Activated CD4-positive, alpha-beta T cell treated with anti-CD3 and anti-CD28 coated beads, Interleukin-2, amount 10 ng/mL, durations not matched to agents 7 days and 5 days (primary cell): Measurements from ENCODE around the gene PARD6B. TPM values are rescaled to one million over a fixed set of nuclear protein-coding genes. Genes with fewer than 3 reads are reported as not detected.
"Not testable (repeated sequence)": the region's sequence is repeated elsewhere in the genome, so short reads cannot be mapped to it uniquely, and the experiment has no call there.

Source experiments
- CTCF ChIA-PET: fragments of 350-600 bp; sonication (Branson Sonifier 250); formaldehyde crosslinking; loops from one replicate; lab custom pipeline; 2021; ENCODE audit warnings: antibody characterized with exemption; lab: Charles Lee
- POLR2A ChIA-PET: fragments of 350-600 bp; sonication (Branson Sonifier 250); formaldehyde crosslinking; loops from one replicate; lab custom pipeline; 2021; ENCODE audit warnings: antibody characterized with exemption; lab: Charles Lee
- DNase-seq: peaks from one replicate; pipeline ENCODE4 v3.0.0-alpha.2; 2020
- H3K27ac Mint-ChIP-seq: one replicate; pipeline ENCODE4 v1.8.0; 2021; ENCODE audit warnings: mild to moderate bottlenecking, moderate library complexity, mixed read lengths
- H3K27me3 Mint-ChIP-seq: one replicate; pipeline ENCODE4 v1.8.0; 2021; ENCODE audit warnings: mixed read lengths
- H3K36me3 Mint-ChIP-seq: one replicate; pipeline ENCODE4 v1.8.0; 2021; ENCODE audit warnings: low read depth, mixed read lengths
- H3K4me1 Mint-ChIP-seq: one replicate; pipeline ENCODE4 v1.8.0; 2021; ENCODE audit warnings: mixed read lengths
- H3K4me3 Mint-ChIP-seq: one replicate; pipeline ENCODE4 v1.8.0; 2021; ENCODE audit warnings: mild to moderate bottlenecking, moderate library complexity, mixed read lengths
- H3K9me3 Mint-ChIP-seq: one replicate; pipeline ENCODE4 v1.8.0; 2021; ENCODE audit warnings: mixed read lengths
- total RNA-seq, 2 experiments: library from RNA; stranded (reverse); gene quantifications; one replicate each; pipeline ENCODE4 v1.2.3, GENCODE V29; 2021

Gene PARD6B
- total RNA-seq, 2 experiments from 2014 or later, result 4.2 to 4.4 TPM

DNA sequence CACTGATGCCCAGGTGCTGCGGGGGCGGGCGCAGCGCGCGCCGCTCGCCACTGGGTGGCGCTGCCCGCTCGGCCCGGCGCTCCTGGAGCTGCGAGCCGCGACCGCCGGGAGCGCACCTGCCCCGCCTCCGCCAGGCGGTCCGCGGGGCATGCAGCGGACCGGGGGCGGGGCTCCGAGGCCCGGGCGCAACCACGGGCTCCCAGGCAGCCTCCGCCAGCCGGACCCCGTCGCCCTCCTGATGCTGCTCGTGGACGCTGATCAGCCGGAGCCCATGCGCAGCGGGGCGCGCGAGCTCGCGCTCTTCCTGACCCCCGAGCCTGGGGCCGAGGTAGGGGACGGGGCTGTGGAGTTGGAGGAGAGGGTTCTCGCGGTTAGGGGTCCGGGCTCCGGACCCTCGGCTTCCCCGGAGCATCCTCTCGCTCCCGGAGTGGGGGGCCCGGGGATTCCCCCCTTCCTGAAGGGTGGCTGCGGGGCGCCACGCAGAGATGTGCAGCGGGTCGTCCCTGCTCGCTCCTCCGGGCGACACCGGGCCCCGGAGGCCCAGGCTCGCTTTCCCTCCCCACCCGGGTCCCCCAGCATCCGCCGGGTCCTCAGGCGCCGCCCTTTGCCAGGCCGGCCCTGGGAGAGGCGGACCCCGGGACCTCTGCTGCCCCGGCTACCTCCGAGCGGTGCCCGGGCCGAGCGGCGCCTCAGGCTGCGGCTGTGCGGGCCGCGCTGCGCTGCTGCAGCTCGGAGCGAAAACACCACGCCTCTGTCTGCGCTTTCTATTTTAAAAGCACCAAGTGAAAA, 63.7 kb downstream of the PARD6B start, which contains the start of gene BCAS4:
TSS of gene BCAS4 (plus strand) at position 216 of the 789 bp plus-strand sequence. CDS start at position 239, 23 bp downstream.
- CTCF ChIA-PET, result interaction anchor here (0.6 to 3.1 kb wide), 59 partner anchors 9 to 561 kb away, joined by 3 to 40 read pairs (median 4); partner anchors contain the start of genes ADNP, DPM1 and MOCS3
- no peaks in the 10 kb centered on the region for H3K27me3 Mint-ChIP-seq
- peak within 1 kb of the TSS; percentile 86 for H3K4me3 Mint-ChIP-seq
- peaks cover 26% of the 10 kb centered on the region for H3K4me1 Mint-ChIP-seq
- POLR2A ChIA-PET, result interaction anchor here (1.8 kb wide), 1 partner anchor 136 kb away, joined by 8 read pairs; the partner anchor contains the start of gene ADNP
- H3K36me3 Mint-ChIP-seq, result no peaks in the 10 kb centered on the region
- no peaks in the 10 kb centered on the region for H3K9me3 Mint-ChIP-seq
- peak; percentile 79 for DNase-seq
- H3K27ac Mint-ChIP-seq, result peak within 1 kb of the TSS; percentile 82

DNA sequence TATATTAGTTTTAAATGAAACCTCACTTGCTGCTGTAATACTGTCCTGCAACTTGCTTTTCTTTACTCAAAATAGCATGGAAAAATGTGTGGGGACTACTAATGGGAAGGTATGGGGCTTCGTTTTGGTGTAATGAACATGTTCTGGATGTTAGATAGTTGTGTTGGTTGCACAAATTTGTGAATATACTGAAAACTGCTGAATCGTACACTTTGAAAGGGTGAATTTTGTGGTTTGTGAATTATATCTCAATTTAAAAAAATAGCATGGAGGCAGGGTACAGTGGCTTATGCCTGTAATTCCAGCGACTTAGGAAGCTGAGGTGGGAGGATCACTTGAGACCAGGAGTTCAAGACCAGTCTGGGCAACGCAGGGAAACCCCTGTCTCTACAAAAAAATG, 65.8 kb downstream of the PARD6B start:
- ChIA-PET CTCF (interaction anchor here (0.6 to 1.9 kb wide), 3 partner anchors 62 to 216 kb away, joined by 3 to 7 read pairs (median 3); no protein-coding TSS in a partner anchor), POLR2A (no interaction called here)
- DNase-seq, result no peak

DNA sequence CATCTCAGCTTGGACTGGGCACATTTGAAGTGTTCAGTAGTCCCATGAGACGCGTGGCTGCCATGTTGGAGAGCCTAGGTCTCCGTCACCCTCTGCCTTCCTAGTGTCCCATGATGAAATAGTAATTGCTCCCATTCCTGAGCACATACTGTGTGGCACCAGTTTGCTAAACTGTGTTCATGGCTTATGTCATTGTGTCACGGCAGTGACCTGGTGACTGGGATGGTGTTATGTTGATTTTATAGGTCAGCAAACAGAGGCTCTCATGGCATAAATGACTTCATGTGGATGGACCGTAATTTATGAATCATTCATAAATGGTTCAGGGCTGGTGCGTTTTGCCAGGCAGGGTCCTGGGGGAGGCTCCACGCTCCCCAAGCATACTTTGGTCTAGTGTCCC, 67.3 kb downstream of the PARD6B start:
- POLR2A ChIA-PET, result no interaction called here
- no peak overlapping the region for H3K27ac Mint-ChIP-seq

More for the DNA sequence above, 65.8 kb downstream of the PARD6B start:
- Mint-ChIP-seq H3K4me3 (no peak overlapping the region), H3K36me3 (no peaks in the 10 kb centered on the region), H3K27me3 (no peaks in the 10 kb centered on the region), H3K4me1 (peaks cover 20% of the 10 kb centered on the region), H3K27ac (no peak overlapping the region), H3K9me3 (no peaks in the 10 kb centered on the region)

DNA sequence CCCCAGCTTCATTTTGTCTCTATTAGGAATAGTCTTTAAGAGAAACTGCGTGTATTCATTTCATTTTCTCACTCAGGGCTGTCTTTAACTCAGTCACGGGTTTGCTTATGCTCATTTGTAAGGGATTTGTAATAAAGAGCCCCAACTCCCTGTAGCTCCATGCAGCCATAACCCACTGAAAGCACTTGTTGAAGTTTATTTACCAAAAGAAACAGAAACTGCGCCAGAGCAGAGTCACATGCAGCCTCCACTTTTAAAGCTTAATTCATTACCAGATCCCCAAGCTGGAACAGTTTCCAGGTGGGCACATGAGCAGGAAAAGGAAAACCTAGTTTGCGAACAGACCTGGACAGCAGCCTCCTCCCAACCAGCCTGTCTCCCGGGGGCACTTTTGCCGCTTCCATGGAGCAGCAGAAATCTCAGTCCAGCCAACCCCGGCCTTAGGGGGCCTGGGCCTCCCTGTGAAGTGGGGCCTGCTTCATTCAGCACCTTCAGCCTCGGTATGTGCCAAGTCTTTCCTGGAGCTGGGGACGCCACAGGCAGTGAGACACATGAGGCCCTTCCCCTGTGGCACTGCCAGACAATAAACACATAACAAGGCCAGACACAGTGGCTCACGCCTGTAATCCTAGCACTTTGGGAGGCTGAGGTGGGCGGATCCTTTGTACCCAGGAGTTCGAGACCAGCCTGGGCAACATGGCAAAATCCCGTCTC, 68.0 kb downstream of the PARD6B start:
- Mint-ChIP-seq H3K4me1 (peaks cover 18% of the 10 kb centered on the region), H3K36me3 (no peaks in the 10 kb centered on the region), H3K9me3 (no peaks in the 10 kb centered on the region), H3K4me3 (no peak overlapping the region), H3K27ac (no peak overlapping the region), H3K27me3 (no peaks in the 10 kb centered on the region)
- no peak for DNase-seq
- ChIA-PET POLR2A (no interaction called here), CTCF (interaction anchor here (0.9 to 2.9 kb wide), 2 partner anchors 11 to 130 kb away, joined by 3 to 9 read pairs; no protein-coding TSS in a partner anchor)

More for the DNA sequence above, 67.3 kb downstream of the PARD6B start:
- no peak for DNase-seq
- Mint-ChIP-seq H3K36me3 (no peaks in the 10 kb centered on the region), H3K4me3 (no peak overlapping the region), H3K9me3 (no peaks in the 10 kb centered on the region), H3K4me1 (peaks cover 20% of the 10 kb centered on the region), H3K27me3 (no peaks in the 10 kb centered on the region)
- CTCF ChIA-PET, result interaction anchor here (2.9 kb wide), 1 partner anchor 131 kb away, joined by 9 read pairs; no protein-coding TSS in a partner anchor

DNA sequence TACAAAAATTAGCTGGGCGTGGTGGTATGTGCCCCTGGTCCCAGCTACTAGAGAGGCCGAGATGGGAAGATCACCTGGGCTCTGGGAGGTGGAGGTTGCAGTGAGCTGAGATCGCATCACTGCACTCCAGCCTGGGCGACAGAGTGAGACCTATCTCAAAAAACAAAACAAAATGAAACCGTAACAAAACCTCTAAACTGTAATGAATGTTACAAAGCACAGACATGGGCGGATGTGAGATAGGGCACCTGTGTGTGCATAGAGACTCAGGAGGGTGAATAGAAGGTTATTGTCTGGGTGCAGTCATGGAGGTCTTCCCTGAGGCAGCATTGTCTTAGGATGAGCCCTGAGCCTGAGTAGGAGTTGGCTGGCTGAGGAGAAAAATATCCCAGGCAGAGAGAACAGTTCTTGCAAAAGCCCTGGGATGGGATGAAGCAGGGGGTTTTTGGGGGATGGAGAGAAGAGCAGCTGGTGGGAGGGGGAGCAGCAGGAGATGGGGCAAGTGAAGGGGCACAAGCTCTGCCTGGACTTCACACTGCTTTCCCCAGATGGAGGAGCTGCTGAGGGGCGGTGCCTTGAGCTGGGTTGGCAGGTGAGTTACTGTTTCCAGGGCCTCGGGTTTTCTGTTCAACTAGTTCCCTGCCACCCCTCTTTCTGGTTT, 68.6 kb downstream of the PARD6B start:
- no peaks in the 10 kb centered on the region for H3K27me3 Mint-ChIP-seq
- H3K36me3 Mint-ChIP-seq, result no peaks in the 10 kb centered on the region
- H3K27ac Mint-ChIP-seq, result no peak overlapping the region
- peaks cover 23% of the 10 kb centered on the region for H3K4me1 Mint-ChIP-seq
- no peak overlapping the region for H3K4me3 Mint-ChIP-seq
- CTCF ChIA-PET, result interaction anchor here (0.7 to 2.9 kb wide), 5 partner anchors 9 to 234 kb away, joined by 3 to 9 read pairs (median 4); no protein-coding TSS in a partner anchor
- H3K9me3 Mint-ChIP-seq, result no peaks in the 10 kb centered on the region
- POLR2A ChIA-PET, result no interaction called here
- DNase-seq, result no peak

DNA sequence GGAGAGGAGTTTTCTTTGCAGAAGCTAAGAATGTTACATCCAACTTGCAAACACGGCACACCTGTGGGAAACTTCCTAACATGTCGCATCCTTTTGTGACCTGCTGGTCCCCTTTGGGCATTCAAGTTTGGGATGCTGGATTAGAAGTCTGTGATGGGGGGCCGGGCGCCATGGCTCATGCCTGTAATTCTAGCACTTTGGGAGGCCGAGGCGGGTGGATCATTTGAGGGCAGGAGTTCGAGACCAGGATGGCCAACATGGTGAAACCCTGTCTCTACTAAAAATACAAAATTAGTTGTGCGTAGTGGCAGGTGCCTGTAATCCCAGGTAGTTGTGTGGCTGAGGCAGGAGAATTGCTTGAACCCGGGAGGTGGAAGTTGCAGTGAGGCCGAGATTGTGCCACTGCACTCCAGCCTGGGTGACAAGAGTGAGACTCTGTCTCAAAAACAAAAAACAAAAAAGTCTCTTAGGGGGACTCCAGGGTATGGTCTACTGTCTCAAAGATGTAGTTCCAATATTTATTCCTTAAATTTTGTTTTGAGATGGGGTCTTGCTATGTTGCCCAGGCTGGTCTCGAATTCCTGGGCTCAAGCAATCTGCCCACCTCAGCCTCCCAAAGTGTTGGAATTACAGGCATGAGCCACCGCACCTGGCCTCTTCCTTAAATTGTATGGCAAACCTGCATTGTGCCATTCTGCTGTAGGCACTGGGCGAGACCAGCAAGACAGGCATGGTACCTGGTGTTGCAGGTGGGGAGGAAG, 69.8 kb downstream of the PARD6B start:
- POLR2A ChIA-PET, H3K27ac Mint-ChIP-seq, H3K27me3 Mint-ChIP-seq, H3K36me3 Mint-ChIP-seq, DNase-seq, H3K9me3 Mint-ChIP-seq, H3K4me3 Mint-ChIP-seq: not testable (repeated sequence)
- peaks cover 27% of the 10 kb centered on the region for H3K4me1 Mint-ChIP-seq
- CTCF ChIA-PET, result interaction anchor here (1.3 to 2.9 kb wide), 3 partner anchors 10 to 128 kb away, joined by 4 to 9 read pairs (median 5); no protein-coding TSS in a partner anchor

DNA sequence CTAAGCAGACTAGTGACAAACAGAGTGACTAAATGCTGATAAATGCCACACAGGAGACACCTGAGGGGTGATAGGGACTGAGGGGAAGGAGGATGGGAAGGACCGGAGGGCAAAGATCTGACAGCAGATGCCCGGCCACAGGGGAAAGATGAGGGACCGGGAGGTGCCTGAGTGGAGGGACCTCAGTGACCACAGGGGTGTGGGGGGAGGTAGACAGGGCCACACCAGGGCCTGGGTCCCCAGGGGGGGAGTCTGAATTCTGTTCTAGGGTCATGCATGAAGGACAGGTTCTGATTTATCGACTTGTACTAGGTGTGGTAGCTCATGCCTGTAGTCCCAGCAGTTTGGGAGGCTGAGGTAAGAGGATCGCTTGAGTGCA, 70.4 kb downstream of the PARD6B start:
- CTCF ChIA-PET, result interaction anchor here (1.5 kb wide), 1 partner anchor 11 kb away, joined by 5 read pairs; no protein-coding TSS in a partner anchor
- POLR2A ChIA-PET, result no interaction called here
- no peaks in the 10 kb centered on the region for H3K9me3 Mint-ChIP-seq
- H3K27ac Mint-ChIP-seq, result no peak overlapping the region
- H3K36me3 Mint-ChIP-seq, result no peaks in the 10 kb centered on the region
- peaks cover 30% of the 10 kb centered on the region for H3K4me1 Mint-ChIP-seq
- no peak for DNase-seq
- H3K4me3 Mint-ChIP-seq, result no peak overlapping the region
- no peaks in the 10 kb centered on the region for H3K27me3 Mint-ChIP-seq

DNA sequence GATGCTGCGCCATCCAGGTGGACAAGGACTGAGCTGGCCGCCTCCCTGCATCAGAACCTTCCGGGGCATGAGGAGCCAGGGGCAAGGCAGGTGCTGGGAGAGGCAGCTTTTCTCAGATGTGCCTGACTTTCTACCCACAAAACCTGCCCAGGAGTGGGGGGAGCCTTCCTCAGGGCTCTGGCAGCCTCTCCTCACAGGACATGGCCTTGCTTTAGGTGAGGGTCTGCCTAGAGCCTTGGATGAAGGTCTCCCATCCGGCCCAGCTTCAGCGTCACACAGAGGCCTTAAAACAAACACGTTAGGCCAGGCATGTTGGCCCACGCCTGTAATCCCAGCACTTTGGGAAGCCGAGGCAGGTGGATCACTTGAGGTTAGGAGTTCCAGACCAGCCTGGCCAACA, 70.9 kb downstream of the PARD6B start:
- Mint-ChIP-seq H3K27me3 (no peaks in the 10 kb centered on the region), H3K9me3 (no peaks in the 10 kb centered on the region), H3K27ac (no peak overlapping the region), H3K4me1 (peaks cover 27% of the 10 kb centered on the region), H3K4me3 (no peak overlapping the region), H3K36me3 (no peaks in the 10 kb centered on the region)
- no peak for DNase-seq
- CTCF ChIA-PET, result interaction anchor here (0.8 to 1.5 kb wide), 2 partner anchors 12 to 46 kb away, joined by 3 to 5 read pairs; no protein-coding TSS in a partner anchor
- POLR2A ChIA-PET, result no interaction called here

DNA sequence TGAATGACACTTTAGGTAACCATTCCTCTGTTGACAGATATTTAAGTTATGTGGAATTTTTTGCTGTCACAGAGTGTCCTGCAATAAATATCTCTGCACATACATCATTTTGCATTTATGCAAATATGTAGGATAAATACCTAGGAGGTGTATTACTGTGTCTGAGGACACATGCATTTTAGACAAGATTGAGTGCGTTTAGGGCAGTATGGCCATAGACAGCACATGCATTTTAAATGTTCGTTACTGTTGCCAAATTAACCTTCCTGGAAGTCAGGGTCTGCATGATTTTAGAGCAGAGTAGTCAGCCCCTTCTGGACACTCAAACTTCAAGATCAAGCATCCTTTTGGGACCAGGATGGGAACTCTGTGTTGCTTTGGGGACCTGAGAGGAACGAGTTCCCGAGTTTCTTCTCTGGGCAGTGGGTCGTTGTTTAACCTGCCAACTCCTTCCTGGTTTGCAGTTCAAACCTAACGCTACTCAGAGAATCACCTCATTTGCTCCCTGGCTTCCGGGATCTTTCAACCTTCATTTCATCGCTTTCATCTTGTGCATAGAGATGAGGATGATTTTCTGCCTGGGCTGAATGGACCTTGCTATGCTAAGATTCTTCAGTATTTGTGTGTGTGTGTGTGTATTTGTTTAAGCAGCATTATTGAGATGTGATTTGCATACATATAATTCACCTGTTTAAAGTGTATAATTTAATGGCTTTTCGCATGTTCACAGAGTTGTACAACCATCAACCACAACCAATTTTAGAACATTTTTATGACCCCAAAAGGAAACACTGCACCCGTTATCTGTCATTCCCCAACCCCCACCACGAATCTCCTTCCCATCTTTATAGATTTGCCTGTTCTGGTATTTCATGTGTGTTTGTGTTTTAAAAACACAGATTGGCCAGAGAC, 73.3 kb downstream of the PARD6B start:
- Mint-ChIP-seq H3K27me3 (no peaks in the 10 kb centered on the region), H3K4me3 (peak overlapping the region; percentile 33), H3K27ac (peak overlapping the region; percentile 85), H3K36me3 (peaks cover 2% of the 10 kb centered on the region), H3K9me3 (no peaks in the 10 kb centered on the region), H3K4me1 (peaks cover 29% of the 10 kb centered on the region)
- ChIA-PET CTCF (interaction anchor here (0.6 to 1.8 kb wide), 7 partner anchors 8 to 278 kb away, joined by 3 to 12 read pairs (median 5); partner anchors contain the start of gene BCAS4), POLR2A (no interaction called here)
- peak; percentile 58 for DNase-seq

DNA sequence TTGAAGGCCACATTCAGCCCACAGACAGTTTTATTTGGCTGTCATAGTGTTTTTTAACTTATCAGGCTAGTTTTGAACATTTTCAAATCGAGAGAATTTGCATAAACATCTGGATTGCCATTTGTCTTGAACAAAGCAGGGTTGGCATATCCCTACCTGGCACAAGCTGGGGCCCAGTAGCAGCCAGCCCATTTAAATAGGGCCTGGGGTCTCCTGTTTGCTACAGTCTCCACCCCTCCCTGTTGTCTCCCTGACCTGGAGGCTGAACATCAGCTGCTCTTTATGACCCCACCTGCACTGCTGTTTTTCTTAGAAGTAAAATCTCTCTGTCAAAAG, 73.9 kb downstream of the PARD6B start:
- no peak for DNase-seq
- Mint-ChIP-seq H3K27me3 (no peaks in the 10 kb centered on the region), H3K4me3 (peak overlapping the region; percentile 33), H3K4me1 (peaks cover 25% of the 10 kb centered on the region), H3K36me3 (peaks cover 2% of the 10 kb centered on the region), H3K27ac (peak overlapping the region; percentile 85), H3K9me3 (no peaks in the 10 kb centered on the region)
- ChIA-PET CTCF (interaction anchor here (0.5 to 1.7 kb wide), 3 partner anchors 11 to 124 kb away, joined by 3 to 7 read pairs (median 4); partner anchors contain the start of gene BCAS4), POLR2A (no interaction called here)
